Panc1 (cell line): ENCODE results near the gene PRSS50.

Experiments
- POLR2AphosphoS5 ChIP-seq: IDR thresholded peaks from 2 replicates; pipeline ENCODE4 v1.6.1; 2012; ENCODE audit warnings: mild to moderate bottlenecking, low read depth, low read length, moderate library complexity
- TCF7L2 ChIP-seq: IDR thresholded peaks from 2 replicates; pipeline ENCODE4 v1.6.1; 2011; ENCODE audit warnings: mild to moderate bottlenecking, low read depth, low read length, inconsistent platforms
- TF ChIP-seq, protein P1 (sequence below): fragments of 450-650 bp; IDR thresholded peaks from 2 replicates; pipeline ENCODE4 v1.5.1; 2017; ENCODE audit warnings: mild to moderate bottlenecking

DNA sequence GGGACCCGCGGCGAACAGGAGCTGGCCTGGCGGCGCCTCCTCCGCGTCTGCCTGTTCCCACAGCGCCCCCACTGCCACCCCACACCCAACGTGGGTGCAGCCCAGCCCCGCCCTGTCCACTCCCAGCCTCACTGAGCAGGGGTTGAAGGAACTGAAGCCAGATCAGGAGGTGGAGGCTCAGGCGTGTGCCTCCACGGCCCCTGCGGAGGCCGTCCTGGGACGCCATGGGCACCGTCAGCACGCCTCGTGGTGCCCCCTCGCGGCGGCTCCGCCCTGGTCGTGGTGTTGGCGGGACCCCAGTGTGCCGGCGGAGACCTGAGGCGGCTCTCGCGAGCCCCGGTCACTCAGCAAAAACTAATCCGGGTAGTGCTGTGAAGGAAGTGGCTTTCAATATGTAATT lies 39.0 kb upstream of the PRSS50 start:
- TF ChIP-seq, protein P1, sequence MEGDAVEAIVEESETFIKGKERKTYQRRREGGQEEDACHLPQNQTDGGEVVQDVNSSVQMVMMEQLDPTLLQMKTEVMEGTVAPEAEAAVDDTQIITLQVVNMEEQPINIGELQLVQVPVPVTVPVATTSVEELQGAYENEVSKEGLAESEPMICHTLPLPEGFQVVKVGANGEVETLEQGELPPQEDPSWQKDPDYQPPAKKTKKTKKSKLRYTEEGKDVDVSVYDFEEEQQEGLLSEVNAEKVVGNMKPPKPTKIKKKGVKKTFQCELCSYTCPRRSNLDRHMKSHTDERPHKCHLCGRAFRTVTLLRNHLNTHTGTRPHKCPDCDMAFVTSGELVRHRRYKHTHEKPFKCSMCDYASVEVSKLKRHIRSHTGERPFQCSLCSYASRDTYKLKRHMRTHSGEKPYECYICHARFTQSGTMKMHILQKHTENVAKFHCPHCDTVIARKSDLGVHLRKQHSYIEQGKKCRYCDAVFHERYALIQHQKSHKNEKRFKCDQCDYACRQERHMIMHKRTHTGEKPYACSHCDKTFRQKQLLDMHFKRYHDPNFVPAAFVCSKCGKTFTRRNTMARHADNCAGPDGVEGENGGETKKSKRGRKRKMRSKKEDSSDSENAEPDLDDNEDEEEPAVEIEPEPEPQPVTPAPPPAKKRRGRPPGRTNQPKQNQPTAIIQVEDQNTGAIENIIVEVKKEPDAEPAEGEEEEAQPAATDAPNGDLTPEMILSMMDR, result no peak
- TF ChIP-seq TCF7L2, result no peak
- TF ChIP-seq POLR2AphosphoS5, result no peak
